Gastroesophageal sphincter (tissue), 4 donors: Measurements from ENCODE around the gene ZBTB8B. TPM values are rescaled to one million over a fixed set of nuclear protein-coding genes. Genes with fewer than 3 reads are reported as not detected.
"Not testable (repeated sequence)": the region's sequence is repeated elsewhere in the genome, so short reads cannot be mapped to it uniquely, and the experiment has no call there.

Experiments used
- ATAC-seq: fragments of 150-250 bp; one replicate; pipeline ENCODE4 v1.9.1; 2016; ENCODE audit warnings: mild to moderate bottlenecking, moderate library complexity
- H3K27ac ChIP-seq, 4 donors: fragments of 200-600 bp; sonication (generic) in 3 of 4; 1 replicate in 3 of 4; 2 replicates in 1 of 4; pipeline ENCODE4 v1.5.1; 2016 to 2019
- H3K27me3 ChIP-seq: fragments of 200-600 bp; sonication (generic); one replicate; pipeline ENCODE4 v1.5.1; 2019
- H3K36me3 ChIP-seq, 2 donors: fragments of 200-600 bp; sonication (generic); one replicate each; pipeline ENCODE4 v1.5.1; 2019; ENCODE audit warnings: control low read depth in 1 of 2
- H3K4me1 ChIP-seq, 3 donors: fragments of 200-600 bp; sonication (generic); 1 replicate in 2 of 3; 2 replicates in 1 of 3; pipeline ENCODE4 v1.5.1; 2016 to 2019; ENCODE audit warnings: control low read depth in 2 of 3
- H3K4me3 ChIP-seq, 2 donors: fragments of 200-600 bp; sonication (generic); one replicate each; pipeline ENCODE4 v1.5.1; 2019; ENCODE audit warnings: mild to moderate bottlenecking in 1 of 2, moderate library complexity in 1 of 2
- H3K9me3 ChIP-seq, 3 donors: fragments of 200-600 bp; sonication (generic); one replicate each; pipeline ENCODE4 v1.5.1; 2017 to 2019; ENCODE audit warnings: control low read depth in 2 of 3
- EP300 ChIP-seq: sonication (generic); formaldehyde crosslinking; IDR thresholded peaks from one replicate; pipeline ENCODE4 v1.6.1; 2017; ENCODE audit warnings: antibody characterized with exemption, mild to moderate bottlenecking
- POLR2A ChIP-seq, 2 donors: fragments of 450-650 bp; IDR thresholded peaks; one replicate each; pipeline ENCODE4 v1.6.1; 2017; ENCODE audit warnings: antibody characterized with exemption in 2 of 2, mild to moderate bottlenecking in 2 of 2, moderate library complexity in 1 of 2
- POLR2AphosphoS5 ChIP-seq: sonication (generic); formaldehyde crosslinking; IDR thresholded peaks from one replicate; pipeline ENCODE4 v1.6.1; 2017; ENCODE audit warnings: antibody characterized with exemption
- WGBS, 2 donors: methylation state at CpG; one replicate each; pipeline ENCODE4 v1.1.5; 2018; ENCODE audit warnings: low coverage in 1 of 2; 5-methylcytosine and 5-hydroxymethylcytosine counted together
- total RNA-seq, 4 donors: library from RNA; depleted of rRNA; stranded (reverse); fragments of >200 nt; gene quantifications; one replicate each; pipeline ENCODE4 v1.1.0, GENCODE V29; 2016
- TF ChIP-seq, protein P1 (sequence below), 4 experiments: fragments of 200-600 bp in 2 of 4; fragments of 450-650 bp in 2 of 4; sonication (generic) in 1 of 4; IDR thresholded peaks; one replicate each; pipeline ENCODE4 v1.5.1; 2017 to 2019; ENCODE audit warnings: antibody characterized with exemption in 4 of 4, mild to moderate bottlenecking in 2 of 4, moderate library complexity in 2 of 4

ZBTB8B gene
- total RNA-seq, 4 donors from 2014 or later, result under 0.01 to 0.16 TPM; not detected in 2

DNA sequence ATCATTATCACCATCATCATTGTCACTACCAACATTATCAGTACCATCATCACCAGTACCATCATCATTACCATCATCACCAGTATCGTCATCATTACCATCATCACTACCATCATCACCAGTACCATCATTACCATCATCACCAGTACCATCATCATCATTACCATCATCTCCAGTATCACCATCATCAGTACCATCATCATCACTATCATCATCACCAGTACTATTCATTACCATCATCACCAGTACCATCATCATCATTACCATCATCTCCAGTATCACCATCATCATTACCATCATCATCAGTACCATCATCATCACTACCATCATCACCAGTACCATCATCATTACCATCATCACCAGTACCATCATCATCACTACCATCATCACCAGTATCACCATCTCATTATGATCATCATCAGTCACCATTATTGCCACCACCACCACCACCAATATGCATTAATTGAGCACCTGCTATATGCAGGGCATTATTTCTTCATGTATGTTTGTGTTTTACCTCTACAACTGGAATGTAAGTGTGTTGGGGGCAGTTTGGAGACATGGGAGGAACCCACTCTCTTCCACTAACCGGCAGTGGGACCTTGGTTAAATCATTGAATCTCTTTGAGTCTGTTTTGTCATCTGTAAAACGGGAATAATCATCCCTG is 7.0 kb downstream of the ZBTB8B start:
- TF ChIP-seq POLR2A (IDR thresholded peaks at IDR 0.05) (no peak), POLR2AphosphoS5 (no peak), EP300 (no peak)
- TF ChIP-seq, protein P1, sequence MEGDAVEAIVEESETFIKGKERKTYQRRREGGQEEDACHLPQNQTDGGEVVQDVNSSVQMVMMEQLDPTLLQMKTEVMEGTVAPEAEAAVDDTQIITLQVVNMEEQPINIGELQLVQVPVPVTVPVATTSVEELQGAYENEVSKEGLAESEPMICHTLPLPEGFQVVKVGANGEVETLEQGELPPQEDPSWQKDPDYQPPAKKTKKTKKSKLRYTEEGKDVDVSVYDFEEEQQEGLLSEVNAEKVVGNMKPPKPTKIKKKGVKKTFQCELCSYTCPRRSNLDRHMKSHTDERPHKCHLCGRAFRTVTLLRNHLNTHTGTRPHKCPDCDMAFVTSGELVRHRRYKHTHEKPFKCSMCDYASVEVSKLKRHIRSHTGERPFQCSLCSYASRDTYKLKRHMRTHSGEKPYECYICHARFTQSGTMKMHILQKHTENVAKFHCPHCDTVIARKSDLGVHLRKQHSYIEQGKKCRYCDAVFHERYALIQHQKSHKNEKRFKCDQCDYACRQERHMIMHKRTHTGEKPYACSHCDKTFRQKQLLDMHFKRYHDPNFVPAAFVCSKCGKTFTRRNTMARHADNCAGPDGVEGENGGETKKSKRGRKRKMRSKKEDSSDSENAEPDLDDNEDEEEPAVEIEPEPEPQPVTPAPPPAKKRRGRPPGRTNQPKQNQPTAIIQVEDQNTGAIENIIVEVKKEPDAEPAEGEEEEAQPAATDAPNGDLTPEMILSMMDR (IDR thresholded peaks at IDR 0.05), result no peak
- no peak overlapping the region for H3K27ac ChIP-seq
- no peaks in the 10 kb centered on the region for H3K36me3 ChIP-seq
- H3K4me3 ChIP-seq, result no peak overlapping the region
- H3K4me1 ChIP-seq, result no peaks in the 10 kb centered on the region
- no peaks in the 10 kb centered on the region for H3K9me3 ChIP-seq
- peaks cover 51% of the 10 kb centered on the region for H3K27me3 ChIP-seq
- no peak for ATAC-seq
- 80 to 90% methylated on average over 3 of the region's 3 CpGs for WGBS, 2 donors

- not testable (repeated sequence) for H3K9me3 ChIP-seq, ATAC-seq, H3K27ac ChIP-seq, H3K36me3 ChIP-seq, H3K4me1 ChIP-seq, H3K4me3 ChIP-seq
- 57% methylated on average over 5 of the region's 11 CpGs; no CpG with 5 or more reads in 1 of the 2 donors for WGBS, 2 donors
- H3K27me3 ChIP-seq, result peaks cover 39% of the 10 kb centered on the region
These were observed 8.1 kb downstream of the ZBTB8B start for GRCh38 chr1:32472966-32473365.

GRCh38 chr1:32474954-32475353 is 10.1 kb downstream of the ZBTB8B start:
- peaks cover 22% of the 10 kb centered on the region for H3K27me3 ChIP-seq
- no peaks in the 10 kb centered on the region for H3K36me3 ChIP-seq
- ATAC-seq, result no peak
- H3K4me1 ChIP-seq, result no peaks in the 10 kb centered on the region
- H3K27ac ChIP-seq, result no peak overlapping the region
- WGBS, 2 donors, result 89 to 92% methylated on average over 2 to 3 of the region's 4 CpGs
- H3K4me3 ChIP-seq, result no peak overlapping the region
- TF ChIP-seq POLR2A (IDR thresholded peaks at IDR 0.05) (no peak), EP300 (no peak), POLR2AphosphoS5 (no peak)
- TF ChIP-seq, protein P1 (IDR thresholded peaks at IDR 0.05), result no peak
- no peaks in the 10 kb centered on the region for H3K9me3 ChIP-seq

DNA sequence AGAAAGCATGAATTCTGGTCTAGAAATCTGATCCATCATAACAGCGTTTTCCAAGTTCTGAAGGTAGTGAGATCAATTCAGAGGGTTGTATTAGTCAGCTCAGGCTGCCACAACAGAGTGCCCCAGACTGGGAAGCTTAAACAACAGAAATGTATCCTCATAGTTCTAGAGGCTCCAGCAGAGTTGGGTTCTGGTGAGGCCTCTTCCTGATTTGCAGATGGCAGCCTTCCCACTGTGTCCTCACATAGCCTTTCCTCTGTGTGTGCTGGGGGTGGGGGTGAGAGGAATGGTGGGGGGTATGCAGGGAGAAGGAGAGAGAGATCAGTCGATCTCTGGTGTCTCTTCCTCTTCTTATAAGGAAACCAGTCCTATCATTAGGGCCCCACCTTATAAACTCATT is 15.1 kb downstream of the ZBTB8B start:
- Histone ChIP-seq H3K4me1 (no peaks in the 10 kb centered on the region), H3K4me3 (no peak overlapping the region), H3K27ac (no peak overlapping the region), H3K36me3 (no peaks in the 10 kb centered on the region), H3K27me3 (no peaks in the 10 kb centered on the region), H3K9me3 (no peaks in the 10 kb centered on the region)
- no peak for TF ChIP-seq POLR2A (IDR thresholded peaks at IDR 0.05)
- TF ChIP-seq, protein P1 (IDR thresholded peaks at IDR 0.05), result no peak
- WGBS, 2 donors, result 52% methylated on average over 2 of the region's 2 CpGs; no CpG with 5 or more reads in 1 of the 2 donors
- ATAC-seq, result no peak

- Histone ChIP-seq H3K27ac (no peak overlapping the region), H3K9me3 (no peaks in the 10 kb centered on the region), H3K36me3 (no peaks in the 10 kb centered on the region), H3K4me3 (no peak overlapping the region), H3K27me3 (no peaks in the 10 kb centered on the region), H3K4me1 (no peaks in the 10 kb centered on the region)
- WGBS, 2 donors, result 100% methylated on average over 1 of the region's 12 CpGs; no CpG with 5 or more reads in 1 of the 2 donors
- TF ChIP-seq, protein P1 (IDR thresholded peaks at IDR 0.05), result no peak
- TF ChIP-seq POLR2A (IDR thresholded peaks at IDR 0.05), result no peak
- no peak for ATAC-seq
These were observed 15.9 kb downstream of the ZBTB8B start for GRCh38 chr1:32480761-32481160.

GRCh38 chr1:32481788-32482187 is 16.9 kb downstream of the ZBTB8B start:
- not testable (repeated sequence) for H3K4me1 ChIP-seq, H3K36me3 ChIP-seq, H3K27me3 ChIP-seq, H3K4me3 ChIP-seq, H3K9me3 ChIP-seq, H3K27ac ChIP-seq, ATAC-seq
- 80 to 81% methylated on average over 3 of the region's 3 CpGs for WGBS, 2 donors
